CD4-positive, alpha-beta memory T cell (primary cell): ENCODE results near the gene AFTPH. TPM values are rescaled to one million over a fixed set of nuclear protein-coding genes. Genes with fewer than 3 reads are reported as not detected.

Source experiments
- CTCF ChIA-PET: fragments of 350-600 bp; sonication (Branson Sonifier 250); formaldehyde crosslinking; loops from one replicate; lab custom pipeline; 2021; ENCODE audit warnings: inconsistent platforms; ENCODE audit not compliant: partially characterized antibody; lab: Charles Lee
- POLR2A ChIA-PET: fragments of 350-600 bp; sonication (Branson Sonifier 250); formaldehyde crosslinking; loops from one replicate; lab custom pipeline; 2021; ENCODE audit not compliant: partially characterized antibody; lab: Charles Lee
- DNase-seq, 5 donors: peaks; one replicate each; pipeline versions ENCODE4 v3.0.0 to v3.0.0-alpha.2; 2020 to 2022; ENCODE audit warnings: mixed read lengths in 1 of 5
- H3K27ac ChIP-seq: one replicate; pipeline ENCODE4 v1.7.0; 2013; ENCODE audit warnings: low read depth, low read length
- H3K27me3 ChIP-seq: 2 replicates; pipeline ENCODE4 v1.7.0; 2013; ENCODE audit warnings: mild to moderate bottlenecking, low read length, moderate library complexity; ENCODE audit not compliant: insufficient read depth
- H3K36me3 ChIP-seq: 2 replicates; pipeline ENCODE4 v1.7.0; 2013; ENCODE audit warnings: mild to moderate bottlenecking, low read length, moderate library complexity; ENCODE audit not compliant: insufficient read depth
- H3K4me1 ChIP-seq: 2 replicates; pipeline ENCODE4 v1.7.0; 2013; ENCODE audit warnings: mild to moderate bottlenecking, low read length, moderate library complexity; ENCODE audit not compliant: insufficient read depth
- H3K4me3 ChIP-seq, 2 donors: one replicate each; pipeline ENCODE4 v1.7.0; 2013; ENCODE audit warnings: low read length in 2 of 2, mild to moderate bottlenecking in 1 of 2
- H3K9me3 ChIP-seq, 2 donors: one replicate each; pipeline ENCODE4 v1.7.0; 2013; ENCODE audit warnings: low read length in 2 of 2, control low read depth in 1 of 2; ENCODE audit not compliant: control insufficient read depth in 1 of 2
- H3K27ac Mint-ChIP-seq, 7 donors: one replicate each; pipeline ENCODE4 v1.8.0; 2020 to 2021; ENCODE audit warnings: mixed read lengths in 7 of 7, mild to moderate bottlenecking in 6 of 7, inconsistent platforms in 3 of 7, moderate library complexity in 3 of 7
- H3K27me3 Mint-ChIP-seq, 2 donors: one replicate each; pipeline ENCODE4 v1.8.0; 2020 to 2021; ENCODE audit warnings: mixed read lengths in 2 of 2
- H3K36me3 Mint-ChIP-seq, 2 donors: one replicate each; pipeline ENCODE4 v1.8.0; 2020 to 2021; ENCODE audit warnings: mixed read lengths in 2 of 2, inconsistent platforms in 1 of 2, mild to moderate bottlenecking in 1 of 2
- H3K4me1 Mint-ChIP-seq, 4 donors: one replicate each; pipeline ENCODE4 v1.8.0; 2020 to 2021; ENCODE audit warnings: mixed read lengths in 4 of 4, mild to moderate bottlenecking in 1 of 4
- H3K4me3 Mint-ChIP-seq, 8 donors: one replicate each; pipeline ENCODE4 v1.8.0; 2020 to 2021; ENCODE audit warnings: mixed read lengths in 8 of 8, mild to moderate bottlenecking in 7 of 8, moderate library complexity in 6 of 8, inconsistent platforms in 3 of 8
- H3K9me3 Mint-ChIP-seq, 8 donors: one replicate each; pipeline ENCODE4 v1.8.0; 2020 to 2021; ENCODE audit warnings: mixed read lengths in 8 of 8, mild to moderate bottlenecking in 5 of 8, inconsistent platforms in 3 of 8, moderate library complexity in 1 of 8
- intact Hi-C: fragments of 100-400 bp; cut with micrococcal nuclease; formaldehyde crosslinking; loops from one replicate; pipeline ENCODE4 v1.15.1; 2023
- polyA plus RNA-seq, 2 donors: library from polyadenylated mRNA; unstranded; fragments of 300-500 nt; fragmentation: Illumina TruSeq; gene quantifications; one replicate each; pipeline ENCODE4 v1.2.3, GENCODE V29; 2021
- total RNA-seq, 2 experiments: library from RNA; stranded (reverse); gene quantifications; one replicate each; pipeline ENCODE4 v1.2.3, GENCODE V29; 2021

The AFTPH gene
- total and polyA plus RNA-seq, 4 experiments from 2014 or later: 22.8 to 48.9 (median 38.7) TPM

DNA sequence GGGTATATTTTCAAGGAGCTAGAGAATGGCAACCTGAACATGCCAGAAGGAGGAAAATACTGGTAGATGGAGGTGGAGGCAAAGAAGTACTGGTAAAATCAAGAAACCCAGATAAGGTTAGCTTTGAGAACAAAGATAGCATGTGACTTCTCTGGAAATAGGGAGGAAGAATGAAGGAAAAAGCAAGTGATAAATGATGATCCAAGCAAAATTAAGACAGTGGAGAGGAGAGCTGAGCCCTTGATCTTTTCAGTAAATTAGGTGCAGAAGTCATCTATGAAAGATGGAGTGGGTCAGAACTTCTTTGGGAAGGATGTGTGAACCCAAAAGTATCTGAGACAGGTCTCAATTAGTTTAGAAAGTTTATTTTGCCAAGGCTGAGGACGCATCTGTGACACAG lies 25.7 kb upstream of the AFTPH start:
- ChIA-PET POLR2A (no interaction called here), CTCF (interaction anchor here (2.6 to 3.2 kb wide), 2 partner anchors 11 to 167 kb away, joined by 10 to 27 read pairs; no protein-coding TSS in a partner anchor)
- H3K4me3 ChIP-seq: no peak overlapping the region
- Mint-ChIP-seq H3K4me1 (no peaks in the 10 kb centered on the region), H3K36me3 (no peaks in the 10 kb centered on the region), H3K4me3 (no peak overlapping the region), H3K27me3 (peaks cover 3 to 5% of the 10 kb centered on the region in 2 donors), H3K27ac (no peak overlapping the region), H3K9me3 (no peaks in the 10 kb centered on the region)
- H3K9me3 ChIP-seq: no peaks in the 10 kb centered on the region
- H3K27ac ChIP-seq: no peak overlapping the region
- intact Hi-C loops: no loop called here
- H3K4me1 ChIP-seq: no peaks in the 10 kb centered on the region
- H3K36me3 ChIP-seq: no peaks in the 10 kb centered on the region
- H3K27me3 ChIP-seq: no peaks in the 10 kb centered on the region
- no peak for DNase-seq

DNA sequence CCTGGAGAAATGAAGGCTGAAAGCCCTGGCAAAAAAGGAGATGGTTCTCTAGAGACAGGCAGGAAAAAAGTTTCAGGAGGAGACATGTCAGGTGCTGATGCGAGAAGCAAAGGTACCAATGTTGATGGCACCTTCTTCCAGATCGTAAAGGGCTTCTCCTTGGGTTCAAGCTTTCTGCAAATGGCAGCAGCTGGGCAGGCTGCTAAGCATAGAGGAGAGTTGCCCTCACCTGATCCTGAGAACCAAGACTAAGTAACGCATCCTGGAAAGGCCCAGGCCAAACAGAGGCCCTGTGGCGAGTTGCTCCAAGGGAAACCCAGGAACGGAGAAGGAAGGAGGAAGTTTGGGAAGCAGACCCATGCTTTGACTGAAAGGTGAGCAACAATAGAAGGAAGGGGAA lies 23.6 kb upstream of the AFTPH start:
- H3K27ac Mint-ChIP-seq: no peak overlapping the region
- H3K36me3 Mint-ChIP-seq: no peaks in the 10 kb centered on the region
- Histone ChIP-seq H3K27ac (no peak overlapping the region), H3K4me1 (no peaks in the 10 kb centered on the region), H3K9me3 (no peaks in the 10 kb centered on the region), H3K4me3 (no peak overlapping the region), H3K36me3 (no peaks in the 10 kb centered on the region), H3K27me3 (no peaks in the 10 kb centered on the region)
- DNase-seq: no peak
- ChIA-PET CTCF (interaction anchor here (3.7 kb wide), 1 partner anchor 12 kb away, joined by 25 read pairs; no protein-coding TSS in a partner anchor), POLR2A (no interaction called here)
- H3K27me3 Mint-ChIP-seq: peaks cover 5 to 8% of the 10 kb centered on the region in 2 donors
- no peak overlapping the region for H3K4me3 Mint-ChIP-seq
- intact Hi-C loops: no loop called here
- H3K4me1 Mint-ChIP-seq: no peaks in the 10 kb centered on the region
- H3K9me3 Mint-ChIP-seq: no peaks in the 10 kb centered on the region

DNA sequence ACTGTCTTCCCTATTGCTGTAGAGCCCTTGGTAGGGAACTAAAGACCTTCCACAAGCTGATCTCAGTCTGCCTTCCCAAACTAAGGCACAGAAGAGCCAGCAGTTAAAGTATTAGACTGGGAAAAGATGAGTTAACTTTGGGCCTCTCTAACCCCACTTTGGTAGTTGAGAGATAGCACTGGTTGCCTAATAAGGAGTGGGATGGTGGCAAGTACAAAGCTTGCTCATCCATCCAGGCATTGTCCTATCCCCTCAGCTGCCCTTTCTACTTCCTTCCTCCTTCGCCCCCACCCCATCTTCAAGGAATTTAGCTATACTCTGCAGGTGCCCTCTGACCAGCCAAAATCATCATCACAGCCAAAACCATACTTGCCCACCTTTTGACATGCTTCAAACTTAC lies 22.2 kb upstream of the AFTPH start:
- Histone ChIP-seq H3K27ac (no peak overlapping the region), H3K9me3 (no peaks in the 10 kb centered on the region), H3K4me1 (no peaks in the 10 kb centered on the region), H3K4me3 (no peak overlapping the region), H3K36me3 (no peaks in the 10 kb centered on the region), H3K27me3 (no peaks in the 10 kb centered on the region)
- peaks cover 3 to 10% of the 10 kb centered on the region in 2 donors for H3K27me3 Mint-ChIP-seq
- no peak overlapping the region for H3K4me3 Mint-ChIP-seq
- intact Hi-C loops: no loop called here
- CTCF ChIA-PET: interaction anchor here (0.9 to 3.7 kb wide), 4 partner anchors 14 to 85 kb away, joined by 3 to 25 read pairs (median 4); partner anchors contain the start of gene AFTPH
- POLR2A ChIA-PET: no interaction called here
- H3K9me3 Mint-ChIP-seq: no peaks in the 10 kb centered on the region
- H3K27ac Mint-ChIP-seq: no peak overlapping the region
- H3K4me1 Mint-ChIP-seq: no peaks in the 10 kb centered on the region
- H3K36me3 Mint-ChIP-seq: no peaks in the 10 kb centered on the region
- no peak for DNase-seq

DNA sequence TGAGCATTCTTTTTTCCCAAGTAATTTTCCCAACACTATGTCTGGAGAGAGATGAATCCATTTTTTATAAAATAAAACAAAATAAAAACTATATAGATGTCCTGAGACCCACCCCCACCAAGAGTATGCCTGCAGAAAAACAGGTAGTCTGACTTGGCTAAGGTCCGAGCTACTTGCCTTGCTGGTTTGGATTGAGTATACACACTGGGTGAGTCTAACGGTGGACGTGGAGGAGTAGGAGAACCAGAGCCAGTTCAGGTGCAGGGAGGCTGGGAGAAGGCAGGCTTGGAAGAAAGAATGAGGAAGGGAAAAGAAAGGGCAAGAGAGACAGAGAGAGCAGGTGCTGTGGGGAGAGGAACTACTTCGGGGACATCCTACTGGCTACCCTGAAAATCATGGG lies 21.3 kb upstream of the AFTPH start:
- CTCF ChIA-PET: interaction anchor here (0.9 to 3.7 kb wide), 4 partner anchors 15 to 84 kb away, joined by 3 to 25 read pairs (median 4); partner anchors contain the start of gene AFTPH
- Mint-ChIP-seq H3K4me3 (no peak overlapping the region), H3K9me3 (no peaks in the 10 kb centered on the region), H3K4me1 (no peaks in the 10 kb centered on the region), H3K27ac (no peak overlapping the region), H3K27me3 (peaks cover 8 to 9% of the 10 kb centered on the region in 2 donors), H3K36me3 (no peaks in the 10 kb centered on the region)
- POLR2A ChIA-PET: no interaction called here
- intact Hi-C loops: no loop called here
- Histone ChIP-seq H3K4me3 (no peak overlapping the region), H3K4me1 (no peaks in the 10 kb centered on the region), H3K27me3 (no peaks in the 10 kb centered on the region), H3K36me3 (no peaks in the 10 kb centered on the region), H3K9me3 (no peaks in the 10 kb centered on the region), H3K27ac (no peak overlapping the region)
- no peak for DNase-seq

DNA sequence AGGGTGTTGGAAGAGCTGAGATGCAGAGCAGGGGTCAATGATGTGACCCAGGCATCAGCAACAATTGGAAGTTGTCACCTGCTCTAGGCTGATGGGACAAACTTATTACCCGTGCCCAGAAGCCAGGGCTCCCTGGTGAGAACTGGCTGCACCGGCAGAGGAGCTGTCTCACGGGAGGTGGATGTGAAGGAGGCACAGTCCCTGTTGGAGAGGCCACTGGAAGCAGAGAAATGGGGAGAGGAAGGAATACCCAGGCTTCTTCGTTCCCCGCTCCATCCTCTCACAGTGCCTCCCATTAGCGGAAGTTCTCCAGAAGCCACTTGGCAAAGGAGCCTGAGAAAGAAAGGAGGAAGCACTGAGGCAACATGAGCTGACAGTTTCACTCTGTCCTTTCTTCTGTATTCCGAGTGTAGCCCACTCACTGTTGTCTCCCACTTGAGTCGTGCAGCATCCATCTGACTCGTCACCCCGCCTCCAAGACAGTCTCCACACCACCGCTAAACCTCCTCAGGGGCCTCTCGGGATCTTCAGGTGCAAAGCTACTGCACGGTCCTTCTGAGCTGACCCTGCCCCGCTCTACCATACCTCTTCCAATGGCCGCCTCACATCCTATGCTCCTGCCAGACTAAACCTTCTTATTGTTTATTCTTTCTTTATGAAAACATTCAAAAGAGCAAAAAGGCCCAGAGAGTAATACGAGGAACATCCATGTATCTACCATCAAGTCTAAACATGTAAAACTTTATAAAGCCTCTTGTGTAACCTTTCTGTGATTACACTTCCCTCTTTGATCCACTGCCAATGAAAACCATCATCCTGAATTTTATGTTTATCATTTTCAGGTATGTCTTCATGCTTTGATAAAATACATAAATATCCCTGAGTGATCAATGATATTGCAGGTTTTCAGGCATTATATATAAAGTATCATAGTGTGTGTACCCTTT lies 19.1 kb upstream of the AFTPH start:
- intact Hi-C loops: no loop called here
- CTCF ChIA-PET: interaction anchor here (3.2 kb wide), 1 partner anchor 17 kb away, joined by 14 read pairs; no protein-coding TSS in a partner anchor
- H3K27ac Mint-ChIP-seq: no peak overlapping the region

DNA sequence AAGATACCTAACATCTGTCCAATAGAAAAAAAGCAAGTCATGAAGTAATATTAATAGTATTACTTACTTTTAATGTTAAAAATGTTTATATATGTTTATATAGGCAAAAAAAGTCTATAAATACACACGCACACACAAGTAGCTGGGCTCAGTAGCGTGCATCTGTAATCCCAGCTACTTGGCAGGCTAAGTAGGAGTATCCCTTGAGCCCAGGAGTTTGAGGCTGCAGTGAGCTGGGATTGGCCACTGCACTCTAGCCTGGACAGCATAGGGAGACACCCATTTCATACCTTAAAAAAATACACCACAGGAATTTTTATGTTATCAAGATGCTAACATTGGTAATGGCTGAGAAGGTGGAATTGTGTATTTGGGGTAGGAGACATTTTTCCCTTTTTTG lies 17.4 kb upstream of the AFTPH start:
- intact Hi-C loops: no loop called here
- Mint-ChIP-seq H3K4me1 (no peaks in the 10 kb centered on the region), H3K36me3 (no peaks in the 10 kb centered on the region), H3K27ac (no peak overlapping the region), H3K27me3 (peaks cover 5 to 7% of the 10 kb centered on the region in 2 donors), H3K9me3 (no peaks in the 10 kb centered on the region), H3K4me3 (no peak overlapping the region)
- Histone ChIP-seq H3K36me3 (no peaks in the 10 kb centered on the region), H3K9me3 (no peaks in the 10 kb centered on the region), H3K27me3 (no peaks in the 10 kb centered on the region), H3K4me3 (no peak overlapping the region), H3K4me1 (no peaks in the 10 kb centered on the region), H3K27ac (no peak overlapping the region)
- CTCF ChIA-PET: interaction anchor here (1.6 kb wide), 1 partner anchor 16 kb away, joined by 3 read pairs; no protein-coding TSS in a partner anchor
- no peak for DNase-seq
- POLR2A ChIA-PET: no interaction called here

More for the DNA sequence above, 19.1 kb upstream of the AFTPH start:
- no peak overlapping the region for H3K4me3 Mint-ChIP-seq
- Histone ChIP-seq H3K9me3 (no peaks in the 10 kb centered on the region), H3K27me3 (no peaks in the 10 kb centered on the region), H3K4me3 (no peak overlapping the region), H3K27ac (no peak overlapping the region), H3K36me3 (no peaks in the 10 kb centered on the region), H3K4me1 (no peaks in the 10 kb centered on the region)
- POLR2A ChIA-PET: no interaction called here
- H3K27me3 Mint-ChIP-seq: peaks cover 8 to 9% of the 10 kb centered on the region in 2 donors
- H3K9me3 Mint-ChIP-seq: no peaks in the 10 kb centered on the region
- no peaks in the 10 kb centered on the region for H3K36me3 Mint-ChIP-seq
- H3K4me1 Mint-ChIP-seq: no peaks in the 10 kb centered on the region
- DNase-seq: no peak

DNA sequence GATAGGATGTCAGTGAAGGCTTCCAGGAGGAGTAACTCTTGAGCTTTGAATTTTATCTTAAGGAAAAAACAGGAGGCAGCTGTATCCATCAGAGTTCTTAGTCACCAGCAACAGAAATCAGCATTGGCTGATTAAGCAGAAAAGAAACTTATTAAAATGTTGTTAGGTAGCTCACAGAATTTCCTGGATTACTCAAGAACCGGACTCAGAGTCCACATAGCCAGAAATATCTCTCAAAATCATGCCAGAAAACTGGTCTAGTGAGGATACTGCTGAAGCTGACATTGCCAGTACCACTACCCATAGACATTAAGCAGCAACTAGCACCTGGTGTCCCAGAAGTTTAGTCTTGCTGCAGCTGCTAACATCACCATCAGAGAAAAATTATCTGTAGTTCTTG lies 10.1 kb upstream of the AFTPH start:
- H3K27ac Mint-ChIP-seq: peak overlapping the region in 2 of 7 donors; percentile 9 to 60
- intact Hi-C loops: no loop called here
- no peaks in the 10 kb centered on the region for H3K9me3 Mint-ChIP-seq
- H3K4me1 Mint-ChIP-seq: no peaks in the 10 kb centered on the region
- ChIA-PET CTCF (interaction anchor here (0.9 to 1.3 kb wide), 5 partner anchors 9 to 359 kb away, joined by 3 to 6 read pairs (median 3); partner anchors contain the start of gene AFTPH), POLR2A (no interaction called here)
- H3K4me3 Mint-ChIP-seq: no peak overlapping the region
- H3K27ac ChIP-seq: no peak overlapping the region
- H3K27me3 Mint-ChIP-seq: peaks cover 0 to 2% of the 10 kb centered on the region in 2 donors
- no peak overlapping the region for H3K4me3 ChIP-seq
- no peaks in the 10 kb centered on the region for H3K4me1 ChIP-seq
- no peaks in the 10 kb centered on the region for H3K36me3 ChIP-seq
- H3K27me3 ChIP-seq: no peaks in the 10 kb centered on the region
- DNase-seq: no peak
- no peaks in the 10 kb centered on the region for H3K36me3 Mint-ChIP-seq
- no peaks in the 10 kb centered on the region for H3K9me3 ChIP-seq
